A673 (cell line): ENCODE data around the gene LSM3. TPM values are rescaled to one million over a fixed set of nuclear protein-coding genes. Genes with fewer than 3 reads are reported as not detected.

Experiments
- Bru-seq: library from RNA; stranded (reverse); fragments of 400-500 nt; gene quantifications from one replicate; lab custom pipeline; 2021; lab: Mats Ljungman, UMichigan
- BruChase-seq, 2 experiments: library from RNA; stranded (reverse); fragments of 400-500 nt; gene quantifications; one replicate each; lab custom pipeline; 2021; lab: Mats Ljungman, UMichigan
- BruUV-seq: library from RNA; stranded (reverse); fragments of 400-500 nt; replicated peaks from 2 replicates; lab custom pipeline; 2021; lab: Mats Ljungman, UMichigan
- CTCF ChIA-PET: fragments of 300-600 bp; sonication (Branson Sonifier 250); formaldehyde crosslinking; loops from one replicate; lab custom pipeline; 2022; ENCODE audit warnings: antibody characterized with exemption; lab: Charles Lee
- POLR2A ChIA-PET: fragments of 300-600 bp; sonication (Branson Sonifier 250); formaldehyde crosslinking; loops from one replicate; lab custom pipeline; 2022; ENCODE audit warnings: antibody characterized with exemption; ENCODE audit not compliant: low non-redundant PET; lab: Charles Lee
- DNase-seq: peaks from one replicate; pipeline ENCODE4 v3.0.0-alpha.2; 2015; ENCODE audit warnings: low spot score
- H3K27ac ChIP-seq: fragments of 200-600 bp; sonication (generic); 2 replicates; pipeline ENCODE4 v1.5.1; 2016; ENCODE audit warnings: mixed run types, low read depth, mild to moderate bottlenecking, mixed read lengths, antibody characterized with exemption, low read length; ENCODE audit not compliant: poor library complexity, severe bottlenecking
- H3K27me3 ChIP-seq: fragments of 200-600 bp; sonication (generic); replicated peaks from 2 replicates; pipeline ENCODE4 v1.6.1; 2017; ENCODE audit warnings: mixed run types, low read depth, mild to moderate bottlenecking, mixed read lengths, antibody characterized with exemption, low read length; ENCODE audit not compliant: insufficient read depth, poor library complexity
- H3K36me3 ChIP-seq: fragments of 200-600 bp; sonication (generic); 2 replicates; pipeline ENCODE4 v1.6.1; 2016; ENCODE audit warnings: mixed run types, mild to moderate bottlenecking, mixed read lengths, antibody characterized with exemption, low read length; ENCODE audit not compliant: insufficient read depth, poor library complexity, severe bottlenecking
- H3K4me1 ChIP-seq: fragments of 200-600 bp; sonication (generic); 2 replicates; pipeline ENCODE4 v1.6.1; 2017; ENCODE audit warnings: mixed run types, mild to moderate bottlenecking, mixed read lengths, antibody characterized with exemption, low read length; ENCODE audit not compliant: insufficient read depth, poor library complexity, severe bottlenecking
- H3K4me3 ChIP-seq: fragments of 200-600 bp; sonication (generic); 2 replicates; pipeline ENCODE4 v1.5.1; 2016; ENCODE audit warnings: low read depth, mixed run types, mild to moderate bottlenecking, mixed read lengths, low read length; ENCODE audit not compliant: poor library complexity, severe bottlenecking
- H3K9me3 ChIP-seq: fragments of 200-600 bp; sonication (generic); 2 replicates; pipeline ENCODE4 v1.6.1; 2016; ENCODE audit warnings: mixed run types, low read depth, mild to moderate bottlenecking, mixed read lengths, antibody characterized with exemption, low read length; ENCODE audit not compliant: poor library complexity, severe bottlenecking
- CTCF ChIP-seq: fragments of 300-800, 200-600 bp; sonication (generic); conservative IDR thresholded peaks from 2 replicates; pipeline ENCODE4 v1.5.1; 2017; ENCODE audit warnings: low read depth, mild to moderate bottlenecking, antibody characterized with exemption, low read length, moderate library complexity, mixed read lengths
- EZH2 ChIP-seq: fragments of 200-600 bp; sonication (generic); IDR thresholded peaks from 2 replicates; pipeline ENCODE4 v1.6.1; 2017; ENCODE audit warnings: borderline replicate concordance, low read depth, mild to moderate bottlenecking, mixed read lengths, antibody characterized with exemption, low read length; ENCODE audit not compliant: poor library complexity, severe bottlenecking
- intact Hi-C: fragments of 100-400 bp; cut with micrococcal nuclease; formaldehyde crosslinking; loops from one replicate; pipeline ENCODE4 v1.10.0; 2022; ENCODE audit not compliant: unreplicated experiment
- long read RNA-seq: library from polyadenylated mRNA; stranded (forward); transcript quantifications from one replicate; pipeline ENCODE4 v2.0.0, GENCODE V29; 2022
- total RNA-seq: library from RNA; stranded (reverse); gene quantifications from 2 replicates; pipeline ENCODE4 v1.2.3, GENCODE V29; 2021

Gene LSM3
- 24.3 and 29.4 TPM in 2 replicates for total RNA-seq
- percentile 92 among the genes with signal in this experiment for Bru-seq, nascent RNA
- BruChase-seq, experiment 1, labeled RNA remaining after a 2-hour chase: percentile 79 among the genes with signal in this experiment
- percentile 82 among the genes with signal in this experiment for BruChase-seq, experiment 2, labeled RNA remaining after a 6-hour chase
- long read RNA-seq, transcript LSM3-201 (4 exons, 3,815 nt): major isoform, 223 of 234 reads
- long read RNA-seq, partial matches to known transcripts: 9 of 234 reads
- long read RNA-seq, other reads (novel, unspliced or antisense): 2 of 234 reads

DNA sequence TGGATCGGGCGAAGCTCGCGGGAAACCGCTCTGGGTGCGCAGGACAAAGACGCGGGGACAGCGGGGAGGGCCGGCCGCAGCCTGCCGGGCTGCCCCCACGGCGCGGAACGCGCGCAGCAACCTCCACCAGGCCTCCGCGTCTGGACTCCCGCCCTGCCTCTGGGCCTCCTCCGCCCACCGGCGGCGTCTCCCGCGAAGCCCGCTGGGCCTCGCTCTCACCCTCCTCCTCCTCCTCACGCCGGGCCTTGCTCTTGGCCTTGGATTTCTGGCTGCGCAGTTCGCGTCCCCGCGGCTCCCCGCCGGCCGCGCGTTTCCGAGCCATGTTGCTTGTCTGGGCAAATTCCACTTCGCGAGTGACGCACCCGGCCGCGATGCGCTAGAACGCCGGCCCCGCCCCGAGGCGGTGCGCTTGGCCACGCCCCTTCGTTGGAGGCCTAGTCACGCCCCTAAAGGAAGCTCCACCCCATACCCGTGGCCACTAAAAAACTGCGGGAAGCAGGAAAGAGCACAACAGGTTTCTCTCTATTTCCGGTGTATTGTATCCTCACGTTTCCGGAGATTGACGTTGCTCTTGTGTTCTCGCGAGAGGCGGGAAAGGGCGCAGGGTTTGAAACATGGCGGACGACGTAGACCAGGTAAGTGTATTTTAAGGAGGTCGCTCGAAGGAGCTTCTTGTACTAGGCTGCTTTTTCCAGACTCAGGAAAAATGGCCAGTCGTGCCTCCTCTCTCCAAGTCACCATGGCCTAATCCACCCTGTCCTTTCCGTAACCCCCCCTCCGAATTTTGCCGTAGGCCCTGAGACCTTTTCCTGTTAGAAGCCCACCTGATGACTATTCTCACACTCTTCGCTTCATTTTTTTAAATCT lies at the start of gene LSM3, which contains the start of gene XPC:
LSM3 (plus strand) TSS at position 571 of the 867 bp plus-strand sequence; CDS start at position 615, 44 bp downstream.
XPC (minus strand) TSS at position 355 of the 867 bp plus-strand sequence; CDS start at position 322, 33 bp downstream.
- Histone ChIP-seq H3K4me3 (peak within 1 kb of the TSS; percentile 62), H3K4me1 (peaks cover 16% of the 10 kb centered on the region), H3K27me3 (no peaks in the 10 kb centered on the region), H3K36me3 (peaks cover 24% of the 10 kb centered on the region), H3K9me3 (no peaks in the 10 kb centered on the region), H3K27ac (peak within 1 kb of the TSS; percentile 94)
- intact Hi-C loops: loop anchor here (5.0 to 10.0 kb wide), 2 partner anchors 51 to 766 kb away; partner anchors contain the start of genes NR2C2 and TMEM43
- CTCF ChIA-PET: interaction anchor here (1.4 kb wide), 1 partner anchor 25 kb away, joined by 6 read pairs; no protein-coding TSS in a partner anchor
- POLR2A ChIA-PET: interaction anchor here (0.5 to 0.7 kb wide), 5 partner anchors 10 to 224 kb away, joined by 3 to 5 read pairs (median 3); partner anchors contain the start of gene SLC6A6
- TF ChIP-seq EZH2: no peak
- TF ChIP-seq CTCF: no peak
- no TSS peak for BruUV-seq
- peak; percentile 99 for DNase-seq

DNA sequence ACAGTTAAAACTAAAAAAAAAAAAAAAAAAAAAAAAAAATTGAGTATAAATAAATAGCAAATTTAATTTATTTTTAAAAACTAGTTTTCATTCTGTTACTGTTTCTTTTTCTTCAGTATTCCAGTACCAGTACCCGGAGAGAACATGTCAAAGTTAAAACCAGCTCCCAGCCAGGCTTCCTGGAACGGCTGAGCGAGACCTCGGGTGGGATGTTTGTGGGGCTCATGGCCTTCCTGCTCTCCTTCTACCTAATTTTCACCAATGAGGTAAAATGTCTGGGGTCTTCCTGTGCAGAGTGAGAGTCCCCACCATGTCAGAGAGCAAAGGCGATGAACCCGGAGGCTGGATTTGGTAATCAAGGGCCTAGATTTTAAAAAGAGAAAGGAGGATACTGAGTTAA lies 49.3 kb upstream of the LSM3 start:
- no peak for TF ChIP-seq EZH2
- no peak for TF ChIP-seq CTCF
- Histone ChIP-seq H3K4me1 (peaks cover 7% of the 10 kb centered on the region), H3K4me3 (no peak overlapping the region), H3K9me3 (no peaks in the 10 kb centered on the region), H3K27me3 (no peaks in the 10 kb centered on the region), H3K27ac (no peak overlapping the region), H3K36me3 (peaks cover 69% of the 10 kb centered on the region)
- ChIA-PET POLR2A (interaction anchor here (0.7 kb wide), 1 partner anchor 181 kb away, joined by 8 read pairs; no protein-coding TSS in a partner anchor), CTCF (no interaction called here)
- intact Hi-C loops: loop anchor here (5.0 kb wide), 1 partner anchor 48 kb away; the partner anchor contains the start of genes LSM3 and XPC
- BruUV-seq: no TSS peak
- no peak for DNase-seq

DNA sequence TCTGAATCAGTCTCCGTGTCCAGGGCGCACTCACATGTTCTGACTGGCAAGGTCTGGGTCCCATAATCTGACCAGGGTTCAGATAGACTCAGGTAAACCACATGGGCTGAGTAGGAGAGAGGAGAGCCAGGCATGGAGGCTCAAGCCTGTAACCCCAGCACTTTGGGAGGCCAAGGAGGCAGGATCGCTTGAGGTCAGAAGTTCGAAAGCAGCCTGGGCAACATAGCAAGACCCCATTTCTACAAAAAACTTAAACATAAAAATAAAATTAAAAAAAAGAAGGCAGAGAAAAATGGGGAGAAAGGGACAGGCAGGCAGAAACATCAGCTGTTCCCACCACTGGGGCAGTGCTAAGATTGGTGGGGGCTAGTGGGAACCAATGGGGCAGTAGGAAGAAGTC lies 48.4 kb upstream of the LSM3 start:
- CTCF ChIA-PET: no interaction called here
- no peak for DNase-seq
- no peak overlapping the region for H3K4me3 ChIP-seq
- peaks cover 7% of the 10 kb centered on the region for H3K4me1 ChIP-seq
- POLR2A ChIA-PET: no interaction called here
- H3K27ac ChIP-seq: no peak overlapping the region
- H3K9me3 ChIP-seq: no peaks in the 10 kb centered on the region
- TF ChIP-seq EZH2 (no peak), CTCF (no peak)
- H3K27me3 ChIP-seq: no peaks in the 10 kb centered on the region
- intact Hi-C loops: no loop called here
- peaks cover 73% of the 10 kb centered on the region for H3K36me3 ChIP-seq
- no TSS peak for BruUV-seq
